ENCODE measurements around the gene URB1.

Gene URB1

GRCh38 chr21:32389337-32390015 is 3.3 kb downstream of the URB1 start:
- Histone ChIP-seq H3K27ac (ENCODE audit: low read depth, low read length) (no peak overlapping the region), H3K9me3 (ENCODE audit: control insufficient read depth in 1 of 2, low read length in 2 of 2) (no peaks in the 10 kb centered on the region), H3K9ac (ENCODE audit: low read depth in 1 of 2, low read length in 2 of 2) (no peak overlapping the region), H3K4me1 (ENCODE audit: control insufficient read depth in 1 of 2, insufficient read depth in 2 of 2, low read length in 2 of 2) (peaks cover 15 to 24% of the 10 kb centered on the region in 2 donors), H3K4me3 (ENCODE audit: low read depth in 1 of 2, low read length in 2 of 2) (no peak overlapping the region), H3K36me3 (ENCODE audit: control insufficient read depth in 1 of 2, insufficient read depth in 2 of 2, low read length in 2 of 2) (peaks cover 0 to under 1% of the 10 kb centered on the region in 2 donors), H3K27me3 (ENCODE audit: control insufficient read depth in 1 of 2, insufficient read depth in 2 of 2, low read length in 2 of 2) (no peaks in the 10 kb centered on the region)

DNA sequence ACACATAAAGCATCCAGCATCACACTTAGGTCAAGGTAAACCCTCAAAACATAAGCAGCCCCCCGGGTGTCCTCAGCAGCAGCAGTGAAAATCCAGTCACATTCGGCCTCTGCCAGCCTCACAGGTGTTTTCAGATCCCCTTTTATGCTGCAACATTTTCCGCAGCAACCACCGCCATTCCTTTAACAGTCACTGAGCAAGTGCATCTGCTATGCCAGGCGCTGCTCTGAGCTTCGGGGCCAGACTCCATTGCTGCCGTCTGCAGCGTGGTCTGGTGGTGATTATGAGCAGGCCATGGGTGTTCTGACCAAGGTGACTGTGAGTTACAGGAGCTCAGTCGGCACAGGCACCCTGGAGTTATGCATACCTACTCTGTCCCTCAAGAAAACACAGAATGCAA is 4.5 kb downstream of the URB1 start:
- H3K4me1 ChIP-seq (ENCODE audit: control insufficient read depth in 1 of 2, insufficient read depth in 2 of 2, low read length in 2 of 2) = peaks cover 13 to 15% of the 10 kb centered on the region in 2 donors

DNA sequence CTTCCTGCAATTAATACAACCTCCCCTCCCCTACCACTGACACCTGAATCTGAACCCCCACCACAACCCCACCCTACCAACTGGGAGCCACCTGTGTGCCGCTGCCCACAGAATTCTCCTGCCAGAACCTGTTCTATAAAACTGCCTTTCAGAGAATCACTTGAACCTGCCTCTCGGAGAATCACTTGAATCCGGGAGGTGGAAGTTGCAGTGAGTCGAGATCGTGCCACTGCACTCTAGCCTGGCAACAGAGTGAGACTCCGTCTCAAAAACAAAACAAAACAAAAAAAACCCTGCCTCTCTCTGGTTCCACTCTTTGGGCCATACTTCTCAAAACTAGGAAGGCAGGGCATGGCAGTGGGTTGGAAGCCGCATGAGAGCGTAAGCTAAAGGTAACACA is 5.7 kb downstream of the URB1 start:
- no peaks in the 10 kb centered on the region for H3K27me3 ChIP-seq (ENCODE audit: control insufficient read depth in 1 of 2, insufficient read depth in 2 of 2, low read length in 2 of 2)
- no peak overlapping the region for H3K4me3 ChIP-seq (ENCODE audit: low read depth in 1 of 2, low read length in 2 of 2)
- H3K9ac ChIP-seq (ENCODE audit: low read depth in 1 of 2, low read length in 2 of 2) = no peak overlapping the region
- H3K36me3 ChIP-seq (ENCODE audit: control insufficient read depth in 1 of 2, insufficient read depth in 2 of 2, low read length in 2 of 2) = peaks cover 7 to 22% of the 10 kb centered on the region in 2 donors
- H3K4me1 ChIP-seq (ENCODE audit: control insufficient read depth in 1 of 2, insufficient read depth in 2 of 2, low read length in 2 of 2) = peaks cover 21 to 23% of the 10 kb centered on the region in 2 donors
- no peaks in the 10 kb centered on the region for H3K9me3 ChIP-seq (ENCODE audit: control insufficient read depth in 1 of 2, low read length in 2 of 2)
- H3K27ac ChIP-seq (ENCODE audit: low read depth, low read length) = no peak overlapping the region

More for the DNA sequence above, 4.5 kb downstream of the URB1 start:
- Histone ChIP-seq H3K27ac (ENCODE audit: low read depth, low read length) (no peak overlapping the region), H3K9ac (ENCODE audit: low read depth in 1 of 2, low read length in 2 of 2) (no peak overlapping the region), H3K4me3 (ENCODE audit: low read depth in 1 of 2, low read length in 2 of 2) (no peak overlapping the region), H3K27me3 (ENCODE audit: control insufficient read depth in 1 of 2, insufficient read depth in 2 of 2, low read length in 2 of 2) (no peaks in the 10 kb centered on the region), H3K9me3 (ENCODE audit: control insufficient read depth in 1 of 2, low read length in 2 of 2) (no peaks in the 10 kb centered on the region), H3K36me3 (ENCODE audit: control insufficient read depth in 1 of 2, insufficient read depth in 2 of 2, low read length in 2 of 2) (peaks cover 7 to 12% of the 10 kb centered on the region in 2 donors)

DNA sequence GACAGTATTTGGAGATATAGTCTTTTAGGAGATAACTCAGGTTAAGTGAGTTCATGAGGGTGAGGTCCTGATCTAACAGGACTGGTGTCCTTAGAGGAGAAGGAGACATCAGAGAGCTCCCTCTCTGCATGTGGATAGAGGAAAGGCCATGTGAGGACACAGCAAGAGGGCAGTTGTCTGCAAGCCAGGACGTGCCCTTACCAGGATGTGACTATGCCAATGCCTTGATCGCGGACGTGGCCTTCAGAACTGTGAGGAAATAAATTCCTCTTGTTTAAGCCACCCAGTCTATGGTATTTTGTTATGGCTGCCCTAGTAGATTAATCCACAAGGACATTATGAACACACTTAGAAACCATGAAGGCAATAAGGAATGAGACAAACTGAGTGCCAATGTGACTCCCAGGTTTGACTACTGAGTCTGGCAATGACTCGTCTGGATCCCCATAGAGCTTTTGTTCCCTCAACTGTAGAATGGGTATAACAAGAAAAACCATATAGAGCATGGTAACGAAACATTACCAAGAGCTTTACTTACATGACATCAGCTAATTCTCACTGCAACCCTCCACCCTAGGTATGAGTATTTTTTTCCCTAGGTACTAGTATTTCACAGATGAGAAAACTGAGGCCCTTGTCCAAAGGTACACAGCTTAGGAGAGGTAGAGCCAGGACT is 6.5 kb downstream of the URB1 start:
- Histone ChIP-seq H3K27ac (ENCODE audit: low read depth, low read length) (no peak overlapping the region), H3K4me3 (ENCODE audit: low read depth in 1 of 2, low read length in 2 of 2) (no peak overlapping the region), H3K36me3 (ENCODE audit: control insufficient read depth in 1 of 2, insufficient read depth in 2 of 2, low read length in 2 of 2) (peaks cover 7 to 22% of the 10 kb centered on the region in 2 donors), H3K9ac (ENCODE audit: low read depth in 1 of 2, low read length in 2 of 2) (no peak overlapping the region), H3K9me3 (ENCODE audit: control insufficient read depth in 1 of 2, low read length in 2 of 2) (no peaks in the 10 kb centered on the region), H3K4me1 (ENCODE audit: control insufficient read depth in 1 of 2, insufficient read depth in 2 of 2, low read length in 2 of 2) (peaks cover 12 to 16% of the 10 kb centered on the region in 2 donors), H3K27me3 (ENCODE audit: control insufficient read depth in 1 of 2, insufficient read depth in 2 of 2, low read length in 2 of 2) (no peaks in the 10 kb centered on the region)

GRCh38 chr21:32383812-32384211 is 9.0 kb downstream of the URB1 start:
- Histone ChIP-seq H3K36me3 (ENCODE audit: control insufficient read depth in 1 of 2, insufficient read depth in 2 of 2, low read length in 2 of 2) (peaks cover 15 to 37% of the 10 kb centered on the region in 2 donors), H3K4me1 (ENCODE audit: control insufficient read depth in 1 of 2, insufficient read depth in 2 of 2, low read length in 2 of 2) (peaks cover 11 to 15% of the 10 kb centered on the region in 2 donors)

DNA sequence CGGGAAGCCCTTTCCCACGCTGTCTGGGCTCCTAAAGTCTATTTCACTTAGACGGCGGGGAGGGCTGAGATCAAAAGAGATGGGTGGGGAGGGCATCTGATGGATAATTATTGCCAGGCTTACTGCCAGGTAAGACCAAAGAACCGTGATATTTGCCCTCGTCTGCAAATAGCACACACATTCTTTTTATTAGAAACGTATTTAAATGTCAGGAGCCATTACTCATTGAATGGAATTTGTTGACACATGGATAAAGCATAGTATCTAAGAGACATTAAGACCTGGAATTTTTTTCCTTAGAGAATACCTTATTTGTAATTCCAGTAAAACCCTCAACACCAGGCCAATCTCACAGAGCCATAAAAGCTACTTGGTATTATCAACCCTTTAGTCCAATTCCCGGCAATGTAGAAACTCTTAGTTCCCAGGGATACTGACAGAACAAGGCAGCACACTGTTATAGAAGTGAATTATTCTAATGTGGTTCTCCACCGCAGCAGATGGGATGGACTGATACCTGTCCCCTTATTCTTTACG is 10.6 kb downstream of the URB1 start:
- Histone ChIP-seq H3K36me3 (ENCODE audit: control insufficient read depth in 1 of 2, insufficient read depth in 2 of 2, low read length in 2 of 2) (peaks cover 15 to 52% of the 10 kb centered on the region in 2 donors), H3K4me3 (ENCODE audit: low read depth in 1 of 2, low read length in 2 of 2) (no peak overlapping the region), H3K9ac (ENCODE audit: low read depth in 1 of 2, low read length in 2 of 2) (no peak overlapping the region), H3K27ac (ENCODE audit: low read depth, low read length) (no peak overlapping the region), H3K27me3 (ENCODE audit: control insufficient read depth in 1 of 2, insufficient read depth in 2 of 2, low read length in 2 of 2) (no peaks in the 10 kb centered on the region), H3K4me1 (ENCODE audit: control insufficient read depth in 1 of 2, insufficient read depth in 2 of 2, low read length in 2 of 2) (peaks cover 11 to 15% of the 10 kb centered on the region in 2 donors), H3K9me3 (ENCODE audit: control insufficient read depth in 1 of 2, low read length in 2 of 2) (no peaks in the 10 kb centered on the region)

More at GRCh38 chr21:32383812-32384211, 9.0 kb downstream of the URB1 start:
- Histone ChIP-seq H3K9ac (ENCODE audit: low read depth in 1 of 2, low read length in 2 of 2) (no peak overlapping the region), H3K27ac (ENCODE audit: low read depth, low read length) (no peak overlapping the region), H3K27me3 (ENCODE audit: control insufficient read depth in 1 of 2, insufficient read depth in 2 of 2, low read length in 2 of 2) (no peaks in the 10 kb centered on the region), H3K9me3 (ENCODE audit: control insufficient read depth in 1 of 2, low read length in 2 of 2) (no peaks in the 10 kb centered on the region), H3K4me3 (ENCODE audit: low read depth in 1 of 2, low read length in 2 of 2) (no peak overlapping the region)

GRCh38 chr21:32381571-32381970 is 11.2 kb downstream of the URB1 start:
- Histone ChIP-seq H3K9ac (ENCODE audit: low read depth in 1 of 2, low read length in 2 of 2) (no peak overlapping the region), H3K36me3 (ENCODE audit: control insufficient read depth in 1 of 2, insufficient read depth in 2 of 2, low read length in 2 of 2) (peaks cover 15 to 58% of the 10 kb centered on the region in 2 donors), H3K27me3 (ENCODE audit: control insufficient read depth in 1 of 2, insufficient read depth in 2 of 2, low read length in 2 of 2) (no peaks in the 10 kb centered on the region), H3K9me3 (ENCODE audit: control insufficient read depth in 1 of 2, low read length in 2 of 2) (no peaks in the 10 kb centered on the region), H3K4me3 (ENCODE audit: low read depth in 1 of 2, low read length in 2 of 2) (no peak overlapping the region), H3K4me1 (ENCODE audit: control insufficient read depth in 1 of 2, insufficient read depth in 2 of 2, low read length in 2 of 2) (peaks cover 11 to 15% of the 10 kb centered on the region in 2 donors), H3K27ac (ENCODE audit: low read depth, low read length) (no peak overlapping the region)

DNA sequence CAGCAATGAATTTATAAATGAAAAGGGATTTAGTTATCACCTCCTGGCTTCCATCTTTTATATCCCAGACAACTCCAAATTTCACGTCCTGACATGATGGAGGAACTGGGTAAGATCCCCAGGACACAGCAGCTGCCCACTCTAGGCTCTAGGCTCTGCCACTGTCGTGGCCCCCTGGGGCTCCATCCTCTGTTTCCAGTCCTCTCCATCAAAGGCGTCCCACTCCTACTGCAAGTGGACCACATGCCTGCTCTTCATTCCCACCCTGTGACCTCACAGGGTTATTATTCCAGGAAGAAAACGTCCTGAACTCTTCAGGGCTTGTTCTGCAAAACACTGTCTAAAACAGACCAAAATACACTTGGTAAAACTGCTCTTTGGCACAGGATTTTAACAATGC is 11.9 kb downstream of the URB1 start:
- peaks cover 15 to 62% of the 10 kb centered on the region in 2 donors for H3K36me3 ChIP-seq (ENCODE audit: control insufficient read depth in 1 of 2, insufficient read depth in 2 of 2, low read length in 2 of 2)
- no peak overlapping the region for H3K4me3 ChIP-seq (ENCODE audit: low read depth in 1 of 2, low read length in 2 of 2)
- H3K27ac ChIP-seq (ENCODE audit: low read depth, low read length) = no peak overlapping the region

GRCh38 chr21:32378956-32379355 is 13.9 kb downstream of the URB1 start:
- Histone ChIP-seq H3K4me1 (ENCODE audit: control insufficient read depth in 1 of 2, insufficient read depth in 2 of 2, low read length in 2 of 2) (peaks cover 11 to 15% of the 10 kb centered on the region in 2 donors), H3K27ac (ENCODE audit: low read depth, low read length) (no peak overlapping the region), H3K9ac (ENCODE audit: low read depth in 1 of 2, low read length in 2 of 2) (no peak overlapping the region), H3K4me3 (ENCODE audit: low read depth in 1 of 2, low read length in 2 of 2) (no peak overlapping the region), H3K9me3 (ENCODE audit: control insufficient read depth in 1 of 2, low read length in 2 of 2) (no peaks in the 10 kb centered on the region), H3K36me3 (ENCODE audit: control insufficient read depth in 1 of 2, insufficient read depth in 2 of 2, low read length in 2 of 2) (peaks cover 18 to 68% of the 10 kb centered on the region in 2 donors), H3K27me3 (ENCODE audit: control insufficient read depth in 1 of 2, insufficient read depth in 2 of 2, low read length in 2 of 2) (no peaks in the 10 kb centered on the region)

More for the DNA sequence above, 11.9 kb downstream of the URB1 start:
- Histone ChIP-seq H3K27me3 (ENCODE audit: control insufficient read depth in 1 of 2, insufficient read depth in 2 of 2, low read length in 2 of 2) (no peaks in the 10 kb centered on the region), H3K9ac (ENCODE audit: low read depth in 1 of 2, low read length in 2 of 2) (no peak overlapping the region), H3K9me3 (ENCODE audit: control insufficient read depth in 1 of 2, low read length in 2 of 2) (no peaks in the 10 kb centered on the region), H3K4me1 (ENCODE audit: control insufficient read depth in 1 of 2, insufficient read depth in 2 of 2, low read length in 2 of 2) (peaks cover 11 to 15% of the 10 kb centered on the region in 2 donors)

DNA sequence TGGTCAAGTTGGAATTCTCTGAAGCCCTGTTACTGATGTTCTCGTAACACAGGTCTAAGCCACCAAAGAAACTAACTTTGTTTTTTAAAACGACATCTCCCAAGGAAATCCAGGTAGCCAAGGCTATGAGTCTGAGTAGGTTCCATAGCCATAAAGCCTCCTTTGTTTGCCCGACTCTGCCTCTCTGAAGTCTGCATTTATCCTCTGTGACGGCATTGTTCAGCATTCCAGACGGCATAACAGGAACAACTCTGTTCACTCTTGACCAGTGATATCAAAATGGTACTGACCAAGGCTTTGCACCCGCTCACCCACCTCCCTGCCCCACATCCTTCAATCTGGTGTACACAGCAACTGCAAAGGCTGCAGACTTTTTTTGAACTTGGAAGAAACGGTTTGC is 14.8 kb downstream of the URB1 start:
- Histone ChIP-seq H3K9me3 (ENCODE audit: control insufficient read depth in 1 of 2, low read length in 2 of 2) (no peaks in the 10 kb centered on the region), H3K36me3 (ENCODE audit: control insufficient read depth in 1 of 2, insufficient read depth in 2 of 2, low read length in 2 of 2) (peaks cover 14 to 61% of the 10 kb centered on the region in 2 donors), H3K27me3 (ENCODE audit: control insufficient read depth in 1 of 2, insufficient read depth in 2 of 2, low read length in 2 of 2) (no peaks in the 10 kb centered on the region), H3K4me3 (ENCODE audit: low read depth in 1 of 2, low read length in 2 of 2) (no peak overlapping the region), H3K27ac (ENCODE audit: low read depth, low read length) (no peak overlapping the region), H3K9ac (ENCODE audit: low read depth in 1 of 2, low read length in 2 of 2) (no peak overlapping the region), H3K4me1 (ENCODE audit: control insufficient read depth in 1 of 2, insufficient read depth in 2 of 2, low read length in 2 of 2) (peaks cover 8 to 10% of the 10 kb centered on the region in 2 donors)
